HEK293T (cell line): ENCODE data around the gene PCBP3.

Experiments
- CTCF ChIA-PET: fragments of 350-600 bp; formaldehyde crosslinking; extraction: SDS; loops from one replicate; lab custom pipeline; 2021; ENCODE audit warnings: antibody characterized with exemption, inconsistent platforms; lab: Yijun Ruan, JAX
- POLR2A ChIA-PET: fragments of 350-600 bp; formaldehyde crosslinking; extraction: SDS; loops from one replicate; lab custom pipeline; 2020; ENCODE audit warnings: antibody characterized with exemption, inconsistent platforms; lab: Yijun Ruan, JAX
- DNase-seq: peaks from one replicate; pipeline ENCODE4 v3.0.0; 2012; ENCODE audit warnings: mixed read lengths; ENCODE audit errors: extremely low spot score
- ARNT ChIP-seq: fragments of 450-650 bp; IDR thresholded peaks from 2 replicates; pipeline ENCODE4 v1.6.1; 2017; ENCODE audit warnings: mild to moderate bottlenecking
- BHLHE40 ChIP-seq: fragments of 450-650 bp; IDR thresholded peaks from 2 replicates; pipeline ENCODE4 v1.6.1; 2016; ENCODE audit warnings: mild to moderate bottlenecking, moderate library complexity, borderline replicate concordance
- CTBP1 ChIP-seq: fragments of 450-650 bp; IDR thresholded peaks from 2 replicates; pipeline ENCODE4 v1.6.1; 2016; ENCODE audit warnings: borderline replicate concordance
- ELF4 ChIP-seq: fragments of 450-650 bp; IDR thresholded peaks from 2 replicates; pipeline ENCODE4 v1.6.1; 2017; ENCODE audit warnings: antibody characterized with exemption
- FOXA1 ChIP-seq: fragments of 450-650 bp; IDR thresholded peaks from 2 replicates; pipeline ENCODE4 v1.6.1; 2016; ENCODE audit warnings: mild to moderate bottlenecking
- FOXK2 ChIP-seq: fragments of 450-650 bp; IDR thresholded peaks from 2 replicates; pipeline ENCODE4 v1.6.1; 2016; ENCODE audit warnings: mild to moderate bottlenecking
- FOXM1 ChIP-seq: fragments of 450-650 bp; IDR thresholded peaks from 2 replicates; pipeline ENCODE4 v1.6.1; 2017; ENCODE audit warnings: mild to moderate bottlenecking, borderline replicate concordance
- HDGF ChIP-seq: fragments of 450-650 bp; IDR thresholded peaks from 2 replicates; pipeline ENCODE4 v1.6.1; 2017; ENCODE audit warnings: antibody characterized with exemption, borderline replicate concordance
- L3MBTL2 ChIP-seq: fragments of 450-650 bp; conservative IDR thresholded peaks from 2 replicates; pipeline ENCODE4 v1.6.1; 2016; ENCODE audit warnings: mild to moderate bottlenecking
- LEF1 ChIP-seq: fragments of 450-650 bp; IDR thresholded peaks from 2 replicates; pipeline ENCODE4 v1.6.1; 2017; ENCODE audit warnings: mild to moderate bottlenecking, borderline replicate concordance
- NFRKB ChIP-seq: fragments of 450-650 bp; IDR thresholded peaks from 2 replicates; pipeline ENCODE4 v1.6.1; 2016; ENCODE audit warnings: mild to moderate bottlenecking, moderate library complexity
- SP1 ChIP-seq: fragments of 450-650 bp; IDR thresholded peaks from 2 replicates; pipeline ENCODE4 v1.6.1; 2017
- SUZ12 ChIP-seq: fragments of 450-650 bp; IDR thresholded peaks from 2 replicates; pipeline ENCODE4 v1.6.1; 2016; ENCODE audit warnings: mild to moderate bottlenecking
- TARDBP ChIP-seq: fragments of 450-650 bp; IDR thresholded peaks from 2 replicates; pipeline ENCODE4 v1.6.1; 2016
- ZNF384 ChIP-seq: fragments of 450-650 bp; IDR thresholded peaks from 2 replicates; pipeline ENCODE4 v1.6.1; 2016
- TF ChIP-seq, protein P1 (sequence below): fragments of 450-650 bp; IDR thresholded peaks from 2 replicates; pipeline ENCODE4 v1.6.1; 2016

Gene PCBP3

DNA sequence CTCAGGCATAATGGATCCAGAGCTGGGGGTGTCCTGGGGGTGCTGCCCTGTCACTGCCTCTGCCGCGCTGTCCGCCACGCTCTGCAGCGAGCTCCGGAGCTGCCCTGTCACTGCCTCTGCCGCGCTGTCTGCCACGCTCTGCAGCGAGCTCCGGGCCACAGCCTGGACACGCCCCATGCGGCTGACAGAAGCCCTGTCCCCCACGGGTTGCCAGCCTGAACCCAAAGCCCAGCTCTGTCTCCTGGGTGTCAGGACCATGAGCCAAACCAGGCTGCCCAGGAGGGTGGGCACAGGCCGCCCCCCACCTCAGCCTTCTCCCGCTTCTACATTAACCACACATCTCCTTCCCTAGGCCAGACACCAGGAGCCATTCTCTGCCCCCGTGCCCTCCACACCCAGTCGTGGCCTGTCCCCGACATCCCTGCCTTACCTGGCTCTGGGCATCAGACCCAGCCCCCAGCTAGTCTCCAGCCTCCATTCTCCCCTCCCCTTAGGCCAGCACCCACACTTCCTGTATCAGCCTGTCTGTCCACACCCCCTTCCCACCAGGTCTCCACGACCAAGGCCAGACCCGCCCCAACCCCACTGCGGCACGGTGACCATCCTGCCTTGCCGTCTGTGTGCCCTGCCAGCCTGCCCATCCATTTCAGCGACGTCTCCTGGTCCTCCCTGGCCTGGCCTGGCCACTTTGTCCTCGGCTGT lies 265.2 kb downstream of the PCBP3 start:
- POLR2A ChIA-PET: no interaction called here
- CTCF ChIA-PET: no interaction called here
- DNase-seq: no peak
- no peak for TF ChIP-seq CTBP1
- TF ChIP-seq SP1: no peak
- no peak for TF ChIP-seq TARDBP
- TF ChIP-seq NFRKB: no peak
- TF ChIP-seq, protein P1, sequence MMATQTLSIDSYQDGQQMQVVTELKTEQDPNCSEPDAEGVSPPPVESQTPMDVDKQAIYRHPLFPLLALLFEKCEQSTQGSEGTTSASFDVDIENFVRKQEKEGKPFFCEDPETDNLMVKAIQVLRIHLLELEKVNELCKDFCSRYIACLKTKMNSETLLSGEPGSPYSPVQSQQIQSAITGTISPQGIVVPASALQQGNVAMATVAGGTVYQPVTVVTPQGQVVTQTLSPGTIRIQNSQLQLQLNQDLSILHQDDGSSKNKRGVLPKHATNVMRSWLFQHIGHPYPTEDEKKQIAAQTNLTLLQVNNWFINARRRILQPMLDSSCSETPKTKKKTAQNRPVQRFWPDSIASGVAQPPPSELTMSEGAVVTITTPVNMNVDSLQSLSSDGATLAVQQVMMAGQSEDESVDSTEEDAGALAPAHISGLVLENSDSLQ: no peak
- no peak for TF ChIP-seq L3MBTL2
- no peak for TF ChIP-seq FOXA1
- no peak for TF ChIP-seq FOXK2
- TF ChIP-seq FOXM1: no peak

DNA sequence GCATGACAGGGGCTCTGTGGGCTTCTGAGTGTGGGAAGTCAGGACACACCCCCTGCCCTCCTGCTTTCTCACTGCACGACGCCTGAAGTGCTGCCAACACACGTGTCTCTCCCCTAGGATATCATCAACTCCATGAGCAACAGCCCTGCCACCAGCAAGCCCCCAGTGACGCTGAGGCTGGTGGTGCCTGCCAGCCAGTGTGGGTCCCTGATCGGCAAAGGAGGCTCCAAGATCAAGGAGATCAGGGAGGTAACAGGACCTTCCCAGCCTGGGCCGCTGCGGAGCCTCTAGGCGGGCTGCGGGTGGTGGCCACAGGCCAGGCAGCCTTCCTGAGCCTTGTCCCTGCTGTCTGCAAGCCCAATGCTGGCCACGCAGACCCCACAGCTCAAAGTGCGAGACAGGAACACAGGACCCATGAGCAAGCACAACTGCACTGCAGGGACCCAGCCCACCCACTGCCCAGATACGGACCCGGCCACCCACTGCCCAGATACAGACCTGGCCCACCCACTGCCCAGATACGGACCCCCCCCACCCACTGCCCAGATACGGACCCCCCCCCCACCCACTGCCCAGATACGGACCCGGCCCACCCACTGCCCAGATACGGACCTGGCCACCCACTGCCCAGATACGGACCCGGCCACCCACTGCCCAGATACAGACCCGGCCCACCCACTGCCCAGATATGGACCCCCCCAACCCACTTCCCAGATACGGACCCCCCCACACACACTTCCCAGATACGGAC lies 265.9 kb downstream of the PCBP3 start:
- POLR2A ChIA-PET: no interaction called here
- TF ChIP-seq TARDBP (no peak), ELF4 (no peak), L3MBTL2 (no peak), ARNT (no peak), FOXA1 (no peak), FOXM1 (no peak), LEF1 (no peak), HDGF (no peak), SUZ12 (no peak), BHLHE40 (no peak), SP1 (no peak), NFRKB (no peak), CTBP1 (no peak), FOXK2 (no peak), ZNF384 (no peak)
- TF ChIP-seq, protein P1: no peak
- CTCF ChIA-PET: no interaction called here
- no peak for DNase-seq

DNA sequence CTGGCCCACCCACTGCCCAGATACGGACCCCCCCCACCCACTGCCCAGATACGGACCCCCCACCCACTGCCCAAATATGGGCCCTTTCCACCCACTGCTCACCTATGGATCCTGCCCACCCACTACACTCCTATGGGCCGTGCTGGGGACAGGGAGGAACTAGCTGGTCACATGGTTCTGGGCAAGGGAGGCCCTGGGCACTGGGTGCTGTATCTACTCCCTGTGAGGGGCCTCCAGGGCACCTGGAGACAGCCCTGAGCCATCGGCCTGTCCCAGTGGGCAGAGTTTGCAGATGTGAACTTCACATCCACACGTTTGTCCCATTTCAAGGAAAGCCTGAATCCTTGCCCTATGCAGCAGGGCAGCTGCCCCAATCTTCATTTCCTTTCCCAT lies 266.6 kb downstream of the PCBP3 start:
- CTCF ChIA-PET: no interaction called here
- POLR2A ChIA-PET: no interaction called here
- no peak for DNase-seq

DNA sequence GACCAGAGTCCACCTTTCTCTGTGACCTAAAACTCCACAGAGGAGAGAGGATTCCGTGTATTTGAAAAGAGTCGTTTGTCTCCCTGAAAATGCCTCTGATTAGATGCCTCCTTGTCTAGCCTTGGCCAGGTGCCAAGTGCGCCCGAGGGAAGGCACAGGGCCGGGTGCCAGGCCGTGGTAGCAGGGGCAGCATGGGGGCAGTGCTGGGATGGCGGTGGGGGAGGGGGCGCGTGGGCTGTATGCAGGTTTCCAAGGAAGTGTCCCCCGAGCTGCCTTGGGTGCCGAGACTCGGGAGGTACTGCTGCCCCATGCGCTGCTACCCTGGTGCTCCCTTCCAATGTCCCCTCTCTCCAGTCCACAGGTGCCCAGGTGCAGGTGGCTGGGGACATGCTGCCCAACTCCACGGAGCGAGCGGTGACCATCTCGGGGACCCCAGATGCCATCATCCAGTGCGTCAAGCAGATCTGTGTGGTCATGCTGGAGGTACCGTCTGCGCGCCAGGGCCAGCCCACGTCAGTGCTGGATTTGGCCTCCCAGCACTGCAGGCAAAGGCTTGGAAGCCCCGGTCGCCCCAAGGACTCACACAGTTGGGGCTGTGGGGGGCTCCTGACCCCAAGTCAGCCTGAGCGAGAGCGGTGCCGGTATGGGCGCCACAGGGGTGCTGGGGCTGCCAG lies 267.2 kb downstream of the PCBP3 start:
- ChIA-PET CTCF (no interaction called here), POLR2A (no interaction called here)
- DNase-seq: no peak
- TF ChIP-seq CTBP1: no peak
- TF ChIP-seq SUZ12: no peak
- no peak for TF ChIP-seq L3MBTL2
- no peak for TF ChIP-seq NFRKB
- TF ChIP-seq SP1: no peak

More for the DNA sequence above, 266.6 kb downstream of the PCBP3 start:
- TF ChIP-seq TARDBP (no peak), SP1 (no peak), FOXM1 (no peak), SUZ12 (no peak), CTBP1 (no peak), FOXK2 (no peak), HDGF (no peak), ELF4 (no peak), ZNF384 (no peak), LEF1 (no peak), ARNT (no peak), NFRKB (no peak), FOXA1 (no peak), BHLHE40 (no peak), L3MBTL2 (no peak)
- TF ChIP-seq, protein P1: no peak

DNA sequence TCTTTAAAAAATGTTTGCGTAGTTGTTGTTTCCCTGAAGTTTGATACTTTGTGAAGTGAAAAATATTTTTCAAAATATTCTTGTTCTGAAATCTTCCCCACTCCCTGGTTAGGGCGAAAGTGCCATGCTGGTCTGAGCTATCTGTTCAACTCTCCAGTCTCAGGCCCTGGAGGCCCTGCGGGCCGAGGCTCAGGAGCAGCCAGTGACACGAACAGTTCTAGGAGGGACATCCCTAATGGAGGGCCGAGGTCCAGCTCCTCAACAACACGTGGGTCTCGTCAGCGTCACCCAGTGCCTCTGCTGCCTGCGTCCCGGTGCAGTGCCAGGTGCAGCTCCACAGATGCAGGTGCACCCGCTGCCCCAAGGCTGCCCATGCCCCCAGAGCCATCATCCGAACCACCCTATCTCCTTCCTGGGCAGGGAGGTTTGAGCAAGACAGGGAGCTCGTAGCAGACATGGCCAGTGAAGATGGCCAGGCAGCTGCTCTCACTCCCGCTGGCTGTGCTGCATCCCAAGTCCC lies 268.3 kb downstream of the PCBP3 start:
- CTCF ChIA-PET: no interaction called here
- no peak for DNase-seq
- TF ChIP-seq SP1: no peak
- POLR2A ChIA-PET: no interaction called here
